ENCODE data around the gene MAGEC3. TPM values are rescaled to one million over a fixed set of nuclear protein-coding genes. Genes with fewer than 3 reads are reported as not detected.

MAGEC3 gene
- total and polyA plus RNA-seq, 2 experiments from 2014 or later: not detected

DNA sequence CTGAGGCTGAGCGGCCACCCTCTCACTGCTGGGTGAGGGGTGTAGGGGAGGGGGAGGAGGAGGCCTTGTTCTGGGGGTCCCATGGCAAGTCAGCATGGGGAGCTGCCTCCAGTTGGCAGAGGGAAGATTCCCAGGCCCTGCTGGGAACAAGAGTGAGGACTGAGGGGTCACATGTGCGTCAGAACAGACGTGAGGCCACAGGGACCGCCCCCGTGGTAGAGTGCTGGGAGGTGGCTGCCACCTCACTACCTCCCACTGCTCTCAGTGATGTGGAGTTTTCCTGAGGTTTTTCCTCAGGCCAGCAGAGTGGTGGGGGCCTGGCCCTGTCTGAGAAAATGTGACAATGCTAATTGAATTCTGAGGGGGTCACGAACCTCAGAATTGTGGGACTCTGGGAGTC lies 66.1 kb downstream of the MAGEC3 start:
- H3K4me2 ChIP-seq: no peak overlapping the region
- no peak for ATAC-seq
- no peaks in the 10 kb centered on the region for H3K36me3 ChIP-seq (ENCODE audit: insufficient read depth)
- no peak overlapping the region for H3K27ac ChIP-seq (ENCODE audit: low read depth)
- peaks cover 19% of the 10 kb centered on the region for H3K9me3 Mint-ChIP-seq
- no peaks in the 10 kb centered on the region for H3K27me3 Mint-ChIP-seq (ENCODE audit: insufficient read depth, low read depth, poor library complexity)
- no peak overlapping the region for H3K27ac Mint-ChIP-seq
- H3K79me2 ChIP-seq (replicated peaks; ENCODE audit: insufficient read depth): no peaks in the 10 kb centered on the region
- no peak overlapping the region for H3K4me3 Mint-ChIP-seq
- DNase-seq (ENCODE audit: low spot score): no peak
- H3K36me3 Mint-ChIP-seq (ENCODE audit: low read depth): peaks cover 6% of the 10 kb centered on the region; the same call in 2 of the 3 replicates
- H3K9me2 ChIP-seq (ENCODE audit: insufficient read depth): no peaks in the 10 kb centered on the region
- TF ChIP-seq, protein P1, sequence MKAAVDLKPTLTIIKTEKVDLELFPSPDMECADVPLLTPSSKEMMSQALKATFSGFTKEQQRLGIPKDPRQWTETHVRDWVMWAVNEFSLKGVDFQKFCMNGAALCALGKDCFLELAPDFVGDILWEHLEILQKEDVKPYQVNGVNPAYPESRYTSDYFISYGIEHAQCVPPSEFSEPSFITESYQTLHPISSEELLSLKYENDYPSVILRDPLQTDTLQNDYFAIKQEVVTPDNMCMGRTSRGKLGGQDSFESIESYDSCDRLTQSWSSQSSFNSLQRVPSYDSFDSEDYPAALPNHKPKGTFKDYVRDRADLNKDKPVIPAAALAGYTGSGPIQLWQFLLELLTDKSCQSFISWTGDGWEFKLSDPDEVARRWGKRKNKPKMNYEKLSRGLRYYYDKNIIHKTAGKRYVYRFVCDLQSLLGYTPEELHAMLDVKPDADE (IDR thresholded peaks at IDR 0.05): no peak
- TF ChIP-seq EZH2phosphoT487 (IDR thresholded peaks at IDR 0.05; ENCODE audit: unreplicated experiment) (no peak), POLR2AphosphoS5 (IDR thresholded peaks at IDR 0.05; ENCODE audit: low read depth) (no peak), JUNB (IDR thresholded peaks at IDR 0.05; ENCODE audit: unreplicated experiment) (no peak), ZNF462 (CRISPR knock-in tag; IDR thresholded peaks at IDR 0.05) (no peak), REST (IDR thresholded peaks at IDR 0.05; ENCODE audit: unreplicated experiment) (no peak), ZNF114 (CRISPR knock-in tag; IDR thresholded peaks at IDR 0.05) (no peak), NANOG (IDR thresholded peaks at IDR 0.05; ENCODE audit: borderline replicate concordance) (no peak), CREB1 (CRISPR knock-in tag; IDR thresholded peaks at IDR 0.05; ENCODE audit: low read depth) (no peak), ZNF331 (CRISPR knock-in tag; IDR thresholded peaks at IDR 0.05; ENCODE audit: low read depth) (no peak), STAT1 (IDR thresholded peaks at IDR 0.05; ENCODE audit: unreplicated experiment) (no peak), EZH2 (IDR thresholded peaks at IDR 0.05; ENCODE audit: low read depth, unreplicated experiment) (no peak)
- TF ChIP-seq, protein P2, sequence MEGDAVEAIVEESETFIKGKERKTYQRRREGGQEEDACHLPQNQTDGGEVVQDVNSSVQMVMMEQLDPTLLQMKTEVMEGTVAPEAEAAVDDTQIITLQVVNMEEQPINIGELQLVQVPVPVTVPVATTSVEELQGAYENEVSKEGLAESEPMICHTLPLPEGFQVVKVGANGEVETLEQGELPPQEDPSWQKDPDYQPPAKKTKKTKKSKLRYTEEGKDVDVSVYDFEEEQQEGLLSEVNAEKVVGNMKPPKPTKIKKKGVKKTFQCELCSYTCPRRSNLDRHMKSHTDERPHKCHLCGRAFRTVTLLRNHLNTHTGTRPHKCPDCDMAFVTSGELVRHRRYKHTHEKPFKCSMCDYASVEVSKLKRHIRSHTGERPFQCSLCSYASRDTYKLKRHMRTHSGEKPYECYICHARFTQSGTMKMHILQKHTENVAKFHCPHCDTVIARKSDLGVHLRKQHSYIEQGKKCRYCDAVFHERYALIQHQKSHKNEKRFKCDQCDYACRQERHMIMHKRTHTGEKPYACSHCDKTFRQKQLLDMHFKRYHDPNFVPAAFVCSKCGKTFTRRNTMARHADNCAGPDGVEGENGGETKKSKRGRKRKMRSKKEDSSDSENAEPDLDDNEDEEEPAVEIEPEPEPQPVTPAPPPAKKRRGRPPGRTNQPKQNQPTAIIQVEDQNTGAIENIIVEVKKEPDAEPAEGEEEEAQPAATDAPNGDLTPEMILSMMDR (conservative IDR thresholded peaks at IDR 0.05; ENCODE audit: low read depth in 2 of 2): no peak
- no peaks in the 10 kb centered on the region for H3K27me3 ChIP-seq (ENCODE audit: insufficient read depth)
- H2AFZ ChIP-seq: no peak overlapping the region
- no peaks in the 10 kb centered on the region for H4K20me1 ChIP-seq (replicated peaks; ENCODE audit: insufficient read depth)
- H3K4me1 ChIP-seq (ENCODE audit: insufficient read depth): no peaks in the 10 kb centered on the region
- H3K4me1 Mint-ChIP-seq: no peaks in the 10 kb centered on the region
- H3K4me3 ChIP-seq: no peak overlapping the region
- H3F3A ChIP-seq (replicated peaks; ENCODE audit: low read depth): no peaks in the 10 kb centered on the region
